GM21737 (cell line): ENCODE results near the gene PIAS4.

Experiments used
- ATAC-seq: cut with Tn5 transposase; IDR thresholded peaks from one replicate; pipeline ENCODE4 v1.9.1; 2021; ENCODE audit warnings: mild to moderate bottlenecking, moderate library complexity; ENCODE audit not compliant: unreplicated experiment

PIAS4 gene

DNA sequence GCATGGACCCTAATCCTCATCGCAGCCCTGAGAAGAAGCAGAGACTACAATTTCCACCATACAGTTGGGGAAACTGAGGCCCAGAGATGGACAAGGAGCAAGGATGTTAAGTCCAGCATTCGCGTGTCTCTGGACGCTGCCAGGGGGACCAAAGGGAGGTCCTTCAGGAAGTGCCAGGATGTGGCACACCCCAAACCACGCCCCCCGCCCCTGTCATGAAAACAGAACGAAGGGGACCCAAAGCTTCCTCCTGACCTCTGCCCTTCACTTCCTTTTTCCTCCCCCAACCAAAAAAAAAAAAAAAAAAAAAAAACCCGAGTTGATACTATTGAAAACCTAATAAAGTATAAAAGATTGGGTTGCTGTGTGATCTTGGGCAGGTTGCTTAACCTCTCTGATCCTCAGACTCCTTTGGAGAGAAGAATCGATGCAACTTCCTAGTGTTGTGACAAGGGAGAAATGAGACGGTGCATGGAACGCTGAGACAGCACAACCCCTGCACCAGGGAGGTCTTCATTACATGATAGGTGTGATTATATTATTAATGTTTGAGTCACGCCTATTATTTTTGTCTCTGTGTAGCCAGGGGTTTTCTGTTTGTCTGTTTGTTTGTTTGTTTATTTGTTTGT, 61.9 kb downstream of the PIAS4 start:
- no peak for ATAC-seq

GRCh38 chr19:4071610-4072009, 64.1 kb downstream of the PIAS4 start:
- no peak for ATAC-seq

DNA sequence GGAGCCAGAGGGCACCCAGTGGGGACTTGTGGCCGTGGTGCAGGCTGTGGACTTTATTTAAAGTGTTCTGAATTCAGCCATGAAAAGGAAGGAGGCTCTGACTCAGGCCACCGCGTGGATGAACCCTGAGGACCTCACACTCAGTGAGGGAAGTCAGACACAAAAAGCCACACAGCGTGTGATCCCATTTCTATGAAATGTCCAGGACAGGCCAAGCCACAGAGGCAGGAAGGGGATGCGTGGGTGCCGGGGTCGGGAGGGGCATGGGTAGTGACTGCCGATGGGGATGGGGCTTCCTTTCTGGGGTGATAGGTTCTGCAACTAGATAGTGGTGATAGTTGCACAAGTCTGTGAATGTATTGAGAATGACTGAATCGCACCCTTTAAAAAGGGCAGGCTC, 67.8 kb downstream of the PIAS4 start:
- no peak for ATAC-seq

DNA sequence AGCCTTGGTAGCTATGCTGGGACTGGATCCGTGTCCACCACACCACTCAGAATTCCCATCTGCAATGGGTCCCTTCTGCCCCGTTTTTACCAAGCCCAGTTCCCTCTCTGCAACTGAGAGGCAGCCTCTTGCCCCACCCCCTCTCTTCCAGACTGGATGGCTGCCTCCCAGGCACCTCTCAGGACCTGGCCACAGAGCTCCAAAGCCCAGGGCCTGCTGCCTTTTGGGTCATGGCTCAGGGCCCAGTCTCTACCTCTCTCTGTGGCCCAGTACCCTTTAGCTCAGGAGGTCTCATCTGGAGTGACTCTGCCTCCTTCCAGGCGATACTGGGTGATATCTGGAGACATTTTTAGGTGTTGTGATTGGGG, 69.5 kb downstream of the PIAS4 start:
- no peak for ATAC-seq

DNA sequence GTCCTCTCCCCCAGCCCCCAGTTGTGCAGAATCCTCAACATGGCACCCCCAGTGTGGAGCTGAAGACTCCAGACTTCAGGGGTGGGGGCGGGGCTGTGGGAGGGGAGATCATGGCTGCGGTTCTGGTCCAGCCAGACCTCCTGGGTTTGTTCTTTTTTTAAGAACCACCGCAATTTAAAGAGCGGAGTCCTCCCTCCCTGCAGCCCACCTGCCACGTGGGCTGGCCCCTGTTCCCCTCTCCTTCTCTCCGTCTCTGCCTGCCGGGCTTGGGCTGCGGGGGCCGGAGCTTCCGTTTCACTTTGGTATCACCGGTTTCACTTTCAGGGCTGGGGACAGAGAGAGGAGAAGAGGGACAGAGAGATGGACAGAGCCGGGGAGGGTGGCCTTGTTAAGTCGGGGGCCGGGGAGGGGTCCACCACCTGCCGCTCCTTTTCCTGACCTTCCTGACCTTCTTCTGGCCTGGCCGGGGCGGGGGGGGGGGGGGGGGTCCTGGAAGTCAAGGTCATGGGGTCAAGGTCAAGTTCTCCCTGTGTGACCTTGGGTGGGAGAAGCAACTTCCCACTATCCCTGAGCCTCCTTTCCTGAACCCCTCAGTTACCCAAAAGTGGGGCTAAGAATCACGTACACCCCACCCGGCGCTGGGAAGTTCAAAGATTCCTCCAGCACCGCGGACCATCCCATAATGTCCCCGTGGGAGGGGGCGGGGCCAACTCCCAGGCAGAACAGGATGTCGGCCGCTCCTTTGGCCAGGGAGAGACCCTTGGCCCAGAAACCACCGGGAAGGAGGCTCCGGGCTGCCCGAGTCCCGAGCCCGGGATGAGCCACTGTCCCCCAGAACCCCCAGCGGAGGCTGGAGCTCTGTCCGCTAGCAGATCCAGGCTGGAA, 70.5 kb downstream of the PIAS4 start:
- no peak for ATAC-seq

DNA sequence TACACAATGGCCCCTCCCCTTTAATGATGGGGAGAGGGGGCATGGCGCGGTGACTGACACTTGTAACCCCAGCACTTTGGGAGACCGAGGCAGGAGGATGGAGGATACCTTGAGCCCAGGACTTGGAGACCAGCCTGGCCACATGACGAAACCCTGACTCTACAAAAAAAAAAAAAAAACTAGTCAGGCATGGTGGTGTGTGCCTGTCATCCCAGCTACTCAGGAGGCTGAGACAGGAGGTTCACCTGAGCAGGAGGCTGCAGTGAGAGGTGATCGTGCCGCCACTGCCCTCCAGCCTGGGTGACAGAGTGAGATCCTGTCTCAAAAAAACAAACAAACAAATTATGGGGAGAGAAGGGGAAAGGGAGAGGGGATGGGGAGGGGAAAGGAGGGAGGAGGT, 72.9 kb downstream of the PIAS4 start:
- ATAC-seq: no peak

- ATAC-seq: no peak
Observed at GRCh38 chr19:4081441-4082129, 74.0 kb downstream of the PIAS4 start.

DNA sequence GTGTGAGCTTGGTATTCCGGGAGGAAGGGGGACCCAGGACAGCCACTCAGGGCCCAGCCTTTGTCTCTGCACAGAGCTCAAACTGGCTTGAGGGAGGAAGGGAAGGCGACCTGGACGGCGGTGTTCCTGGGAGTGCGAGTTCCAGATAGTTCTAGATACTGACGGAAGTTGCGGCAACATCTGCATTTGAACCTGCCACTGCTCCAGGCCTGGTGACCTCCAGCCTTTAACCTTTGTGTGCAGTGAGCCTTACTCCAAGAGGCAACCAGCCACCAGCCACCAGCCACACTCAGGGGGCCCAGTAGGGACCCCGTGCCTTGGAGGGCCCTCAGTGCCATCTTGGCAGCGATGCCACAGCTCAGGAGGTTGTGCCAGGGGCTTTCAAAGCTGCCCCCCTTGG, 74.6 kb downstream of the PIAS4 start:
- ATAC-seq: no peak

DNA sequence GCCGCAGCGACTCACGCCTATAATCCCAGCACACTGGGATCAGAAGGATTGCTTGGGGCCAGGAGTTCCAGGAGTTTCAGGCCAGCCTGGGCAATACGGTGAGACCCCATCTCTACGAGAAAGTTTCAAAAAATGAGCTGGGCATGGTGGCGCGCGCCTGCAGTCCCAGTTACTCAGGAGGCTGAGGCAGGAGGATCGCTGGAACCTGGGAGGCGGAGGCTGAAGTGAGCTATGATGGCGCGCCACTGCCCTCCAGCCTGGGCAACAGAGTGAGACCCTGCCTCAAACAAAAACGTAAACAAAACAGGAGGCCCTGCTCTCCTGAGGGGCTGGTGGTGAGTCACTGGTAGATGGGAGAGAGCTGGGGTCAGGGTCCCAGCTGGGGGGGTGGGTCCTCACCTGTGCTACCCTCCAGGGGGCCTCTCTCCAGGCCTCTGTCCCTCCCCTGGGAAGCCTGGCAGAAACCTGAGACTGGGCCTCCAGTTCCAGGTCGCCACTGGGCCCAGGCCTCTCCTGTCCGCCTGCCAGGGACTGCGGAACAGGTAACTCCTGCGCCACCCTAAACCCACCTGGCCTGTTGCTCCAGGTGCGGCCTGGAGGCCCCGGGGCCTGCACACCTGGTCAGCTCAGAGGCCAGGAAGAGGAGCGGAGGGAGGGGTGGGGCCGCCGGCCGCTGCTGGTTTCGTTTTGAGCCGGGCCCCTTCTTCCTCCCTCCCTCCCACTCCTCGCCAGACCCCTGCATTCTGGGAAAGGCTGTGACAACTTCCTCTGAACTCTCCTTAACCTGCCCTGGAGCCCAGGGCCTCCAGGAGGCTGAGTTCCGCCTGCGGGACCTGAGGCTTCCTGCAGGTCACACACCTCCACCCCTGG, 76.4 kb downstream of the PIAS4 start:
- no peak for ATAC-seq

- no peak for ATAC-seq
Observed at GRCh38 chr19:4084547-4084877, 77.0 kb downstream of the PIAS4 start.

- no peak for ATAC-seq
Observed at GRCh38 chr19:4086411-4086867, 78.9 kb downstream of the PIAS4 start.

DNA sequence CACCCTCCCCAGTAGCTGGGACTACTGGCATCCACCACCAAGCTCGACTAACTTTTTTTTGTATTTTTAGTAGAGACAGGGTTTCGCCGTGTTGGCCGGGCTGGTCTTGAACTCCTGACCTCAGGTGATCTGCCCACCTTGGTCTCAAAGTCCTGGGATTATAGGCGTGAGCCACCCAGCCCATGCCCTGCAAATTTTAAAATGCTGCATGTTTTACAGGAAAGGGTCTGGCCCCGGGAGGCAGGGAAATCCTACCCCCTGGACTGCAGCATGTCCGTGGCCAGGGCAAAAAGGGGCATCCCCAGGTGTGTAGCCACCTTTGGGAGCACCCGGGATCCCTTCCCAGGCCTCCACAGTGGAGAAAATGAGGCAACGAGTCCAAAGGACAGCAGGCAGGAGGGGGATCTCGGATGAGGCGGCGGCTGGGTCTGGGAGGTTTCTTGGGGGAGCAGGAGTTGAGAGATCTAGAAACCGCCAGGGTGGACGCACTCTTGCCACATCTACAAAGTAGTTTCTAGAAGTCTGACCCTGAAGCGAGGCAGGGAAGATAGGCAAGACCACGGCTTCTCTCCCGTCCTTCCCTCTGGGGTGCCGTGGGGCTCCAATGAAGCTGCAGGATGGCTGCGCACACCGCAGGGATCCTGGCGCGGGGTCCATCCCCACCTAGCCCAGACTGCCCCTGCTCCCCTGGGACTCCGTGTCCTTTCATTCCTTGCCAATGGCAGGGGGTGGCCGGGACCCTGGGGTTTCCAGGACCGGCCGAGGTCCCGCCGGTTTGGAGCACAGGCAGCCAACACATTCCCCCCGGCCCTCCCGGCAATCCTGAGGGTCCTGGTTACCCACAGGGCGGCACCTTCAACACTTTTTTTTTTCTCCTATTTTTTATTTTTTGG, 80.5 kb downstream of the PIAS4 start:
- ATAC-seq: no peak

GRCh38 chr19:4088975-4089374, 81.4 kb downstream of the PIAS4 start:
- peak; percentile 32 for ATAC-seq
